HEK293T (cell line): ENCODE measurements around the gene SH2D3C.

Experiments used
- BHLHE40 ChIP-seq: fragments of 450-650 bp; IDR thresholded peaks from 2 replicates; pipeline ENCODE4 v1.6.1; 2016; ENCODE audit warnings: mild to moderate bottlenecking, moderate library complexity, borderline replicate concordance
- ELF4 ChIP-seq: fragments of 450-650 bp; IDR thresholded peaks from 2 replicates; pipeline ENCODE4 v1.6.1; 2017; ENCODE audit warnings: antibody characterized with exemption
- FOXA1 ChIP-seq: fragments of 450-650 bp; IDR thresholded peaks from 2 replicates; pipeline ENCODE4 v1.6.1; 2016; ENCODE audit warnings: mild to moderate bottlenecking
- FOXK2 ChIP-seq: fragments of 450-650 bp; IDR thresholded peaks from 2 replicates; pipeline ENCODE4 v1.6.1; 2016; ENCODE audit warnings: mild to moderate bottlenecking
- FOXM1 ChIP-seq: fragments of 450-650 bp; IDR thresholded peaks from 2 replicates; pipeline ENCODE4 v1.6.1; 2017; ENCODE audit warnings: mild to moderate bottlenecking, borderline replicate concordance
- HDGF ChIP-seq: fragments of 450-650 bp; IDR thresholded peaks from 2 replicates; pipeline ENCODE4 v1.6.1; 2017; ENCODE audit warnings: antibody characterized with exemption, borderline replicate concordance
- NFRKB ChIP-seq: fragments of 450-650 bp; IDR thresholded peaks from 2 replicates; pipeline ENCODE4 v1.6.1; 2016; ENCODE audit warnings: mild to moderate bottlenecking, moderate library complexity
- TARDBP ChIP-seq: fragments of 450-650 bp; IDR thresholded peaks from 2 replicates; pipeline ENCODE4 v1.6.1; 2016
- TF ChIP-seq, protein P1 (sequence below): fragments of 450-650 bp; IDR thresholded peaks from 2 replicates; pipeline ENCODE4 v1.6.1; 2016

DNA sequence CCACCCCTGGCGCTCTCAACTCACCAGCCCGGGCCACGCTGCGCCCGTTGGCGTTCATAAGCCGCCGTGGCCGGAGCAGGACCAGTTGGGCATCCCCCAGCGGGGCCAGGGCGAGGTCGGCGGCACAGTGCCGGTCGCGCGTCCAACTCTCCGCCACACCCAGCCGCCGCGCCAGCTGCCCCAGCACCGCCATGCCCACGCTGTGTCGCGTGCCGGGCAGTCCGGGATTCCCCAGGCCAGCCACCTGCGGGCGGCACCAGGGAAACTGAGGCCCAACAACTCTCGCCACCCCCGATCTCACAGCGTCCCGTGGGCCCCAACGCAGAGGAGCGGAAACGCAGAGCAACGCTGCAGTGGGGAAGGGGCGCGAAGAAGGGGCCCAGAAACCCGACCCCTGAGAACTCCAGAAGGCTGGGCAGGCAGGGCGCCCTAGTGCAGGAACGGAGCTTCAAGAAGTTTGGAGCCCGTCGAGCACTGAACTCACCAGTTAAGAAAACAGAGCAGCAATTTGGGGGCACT is 63.5 kb downstream of the SH2D3C start:
- TF ChIP-seq ELF4 (no peak), TARDBP (no peak), BHLHE40 (no peak), FOXA1 (no peak), HDGF (no peak), FOXK2 (no peak), NFRKB (no peak), FOXM1 (no peak)
- TF ChIP-seq, protein P1, sequence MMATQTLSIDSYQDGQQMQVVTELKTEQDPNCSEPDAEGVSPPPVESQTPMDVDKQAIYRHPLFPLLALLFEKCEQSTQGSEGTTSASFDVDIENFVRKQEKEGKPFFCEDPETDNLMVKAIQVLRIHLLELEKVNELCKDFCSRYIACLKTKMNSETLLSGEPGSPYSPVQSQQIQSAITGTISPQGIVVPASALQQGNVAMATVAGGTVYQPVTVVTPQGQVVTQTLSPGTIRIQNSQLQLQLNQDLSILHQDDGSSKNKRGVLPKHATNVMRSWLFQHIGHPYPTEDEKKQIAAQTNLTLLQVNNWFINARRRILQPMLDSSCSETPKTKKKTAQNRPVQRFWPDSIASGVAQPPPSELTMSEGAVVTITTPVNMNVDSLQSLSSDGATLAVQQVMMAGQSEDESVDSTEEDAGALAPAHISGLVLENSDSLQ, result no peak
